Epithelial cell of esophagus (primary cell): ENCODE data around the gene REC8.

Experiments
- DNase-seq: peaks from one replicate; pipeline ENCODE4 v3.0.0; 2010; ENCODE audit warnings: low read depth
- H3K4me3 ChIP-seq: 2 replicates; pipeline ENCODE4 v1.5.1; 2011; ENCODE audit warnings: mild to moderate bottlenecking, low read length, control low read depth
- CTCF ChIP-seq: IDR thresholded peaks from 2 replicates; pipeline ENCODE4 v1.5.1; 2011; ENCODE audit warnings: low read depth, mild to moderate bottlenecking, low read length, control low read depth, inconsistent platforms; ENCODE audit not compliant: insufficient read depth; ENCODE audit errors: missing control alignments

REC8 gene

GRCh38 chr14:24146453-24146977, 25.4 kb upstream of the REC8 start, which contains the start of gene PSME2:
Gene PSME2 (minus strand): TSS chr14:24146610. CDS start chr14:24146581, 29 bp downstream.
- no peak for TF ChIP-seq CTCF
- peak; percentile 97 for DNase-seq
- peak within 1 kb of the TSS; percentile 87 for H3K4me3 ChIP-seq

DNA sequence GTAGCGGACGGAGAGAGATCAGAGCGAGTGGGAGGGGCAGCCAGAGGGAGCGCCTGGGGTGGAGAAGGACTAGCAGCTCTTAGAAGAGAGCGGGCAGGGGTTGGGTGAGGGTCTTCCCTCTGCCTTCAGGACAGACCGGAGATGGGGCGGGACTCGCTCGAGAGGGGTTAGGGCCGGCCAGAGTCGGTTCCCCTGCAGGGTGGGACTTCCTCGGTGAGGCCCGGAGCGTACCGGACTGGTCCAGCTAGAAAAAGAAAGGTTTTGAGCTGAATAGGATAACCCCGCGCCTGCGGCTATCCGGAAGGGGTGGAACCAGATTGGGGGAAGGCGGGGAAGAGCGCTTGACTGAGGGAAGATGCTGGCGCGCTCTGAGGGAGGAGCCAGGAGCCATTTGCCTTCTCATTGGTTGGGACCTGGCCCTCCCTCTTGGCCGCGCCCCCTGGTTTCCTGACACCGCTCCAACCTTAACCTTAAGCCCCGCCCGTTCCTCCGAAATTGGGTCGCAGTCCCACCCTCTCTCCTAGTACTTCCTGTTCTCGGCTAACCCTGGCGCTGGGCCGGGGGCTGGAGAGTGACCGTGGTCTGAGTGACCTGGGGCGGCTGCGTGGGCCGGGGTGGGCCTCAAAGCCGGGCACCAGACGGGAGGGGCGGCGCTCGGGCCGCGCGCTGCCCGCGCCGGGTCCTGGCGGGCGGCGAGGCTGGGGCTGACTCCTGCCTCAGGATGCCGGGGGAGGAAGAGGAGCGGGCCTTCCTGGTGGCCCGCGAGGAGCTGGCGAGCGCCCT, 24.7 kb upstream of the REC8 start, which contains the start of gene RNF31:
Gene RNF31 (plus strand): TSS at position 521 of the 783 bp plus-strand sequence. CDS start 201 bp downstream, at position 722.
- peak within 1 kb of the TSS; percentile 87 for H3K4me3 ChIP-seq
- TF ChIP-seq CTCF = no peak
- peak; percentile 100 for DNase-seq

DNA sequence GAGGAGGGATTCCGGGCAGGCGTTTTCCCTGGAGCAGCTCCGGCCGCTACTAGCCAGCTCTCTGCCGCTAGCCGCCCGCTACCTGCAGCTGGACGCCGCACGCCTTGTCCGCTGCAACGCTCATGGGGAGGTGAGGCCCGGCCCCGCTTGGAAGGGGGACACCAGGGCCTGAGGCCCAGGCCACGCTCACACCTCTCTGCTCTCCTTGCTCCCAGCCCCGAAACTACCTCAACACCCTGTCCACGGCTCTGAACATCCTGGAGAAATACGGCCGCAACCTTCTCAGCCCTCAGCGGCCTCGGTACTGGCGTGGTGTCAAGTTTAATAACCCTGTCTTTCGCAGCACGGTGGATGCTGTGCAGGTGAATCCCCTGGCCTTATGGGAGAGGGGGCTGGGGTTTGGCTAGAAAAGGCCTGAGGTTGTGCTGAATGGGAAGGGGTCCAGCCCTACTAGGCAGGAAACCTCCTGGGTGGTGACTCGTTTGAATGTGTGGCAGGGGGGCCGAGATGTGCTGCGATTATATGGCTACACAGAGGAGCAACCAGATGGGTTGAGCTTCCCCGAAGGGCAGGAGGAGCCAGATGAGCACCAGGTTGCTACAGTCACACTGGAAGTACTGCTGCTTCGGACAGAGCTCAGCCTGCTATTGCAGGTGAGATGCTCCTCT, 24.0 kb upstream of the REC8 start:
- peak overlapping the region; percentile 87 for H3K4me3 ChIP-seq
- no peak for TF ChIP-seq CTCF
- no peak for DNase-seq

DNA sequence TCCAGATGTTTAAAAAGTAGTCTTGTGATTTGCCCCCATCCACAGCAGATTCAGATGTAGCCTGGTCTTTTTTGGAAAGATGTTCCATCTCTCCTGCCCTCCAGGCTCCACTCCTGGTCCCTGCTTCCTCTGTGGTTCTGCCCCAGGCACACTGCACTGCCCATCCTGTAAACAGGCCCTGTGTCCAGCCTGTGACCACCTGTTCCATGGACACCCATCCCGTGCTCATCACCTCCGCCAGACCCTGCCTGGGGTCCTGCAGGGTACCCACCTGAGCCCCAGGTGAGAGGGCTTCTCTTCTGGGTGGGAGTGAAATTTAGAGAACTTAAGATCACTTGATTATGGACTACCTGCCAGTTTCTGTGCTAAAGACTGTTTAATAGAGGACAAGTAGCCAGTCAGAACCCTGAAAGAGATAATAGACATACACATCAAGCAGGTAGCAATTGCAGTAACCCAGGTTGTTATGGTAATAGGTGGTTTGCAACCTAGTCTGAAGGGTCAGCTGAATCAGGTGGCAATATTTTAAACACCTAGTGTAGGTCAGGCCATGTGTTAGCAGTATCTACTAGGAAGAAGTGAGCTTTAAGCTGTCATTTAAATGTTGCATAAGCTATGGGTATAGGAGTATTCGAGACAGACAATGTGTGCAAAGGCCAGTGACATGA, 22.4 kb upstream of the REC8 start:
- H3K4me3 ChIP-seq = no peak overlapping the region
- DNase-seq = no peak
- no peak for TF ChIP-seq CTCF

- no peak for TF ChIP-seq CTCF
These were observed 21.8 kb upstream of the REC8 start for GRCh38 chr14:24150061-24150460.

DNA sequence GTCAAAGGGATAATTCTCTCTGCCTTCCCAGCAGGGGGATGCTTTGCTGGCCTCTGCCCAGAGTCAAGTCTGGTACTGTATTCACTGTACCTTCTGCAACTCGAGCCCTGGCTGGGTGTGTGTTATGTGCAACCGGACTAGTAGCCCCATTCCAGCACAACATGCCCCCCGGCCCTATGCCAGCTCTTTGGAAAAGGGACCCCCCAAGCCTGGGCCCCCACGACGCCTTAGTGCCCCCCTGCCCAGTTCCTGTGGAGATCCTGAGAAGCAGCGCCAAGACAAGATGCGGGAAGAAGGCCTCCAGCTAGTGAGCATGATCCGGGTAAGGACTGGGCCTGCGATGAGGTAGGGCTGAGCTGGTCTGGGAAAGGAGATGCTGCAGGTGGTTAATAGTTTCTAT, 21.3 kb upstream of the REC8 start:
- no peak for TF ChIP-seq CTCF
- no peak for DNase-seq
- H3K4me3 ChIP-seq = no peak overlapping the region

More at GRCh38 chr14:24150061-24150460, 21.8 kb upstream of the REC8 start:
- no peak for DNase-seq
- no peak overlapping the region for H3K4me3 ChIP-seq
